G401.6 (cell line): ENCODE results near the gene SP140L.
"Not testable (repeated sequence)": the region's sequence is repeated elsewhere in the genome, so short reads cannot be mapped to it uniquely, and the experiment has no call there.

Source experiments
- FAIRE-seq: peaks from 2 replicates; lab custom pipeline; 2012; peaks lifted over from hg19 to GRCh38; lab: Jason Lieb, UNC

SP140L gene

GRCh38 chr2:230382108-230382507 lies 55.1 kb downstream of the SP140L start:
- no peak for FAIRE-seq

DNA sequence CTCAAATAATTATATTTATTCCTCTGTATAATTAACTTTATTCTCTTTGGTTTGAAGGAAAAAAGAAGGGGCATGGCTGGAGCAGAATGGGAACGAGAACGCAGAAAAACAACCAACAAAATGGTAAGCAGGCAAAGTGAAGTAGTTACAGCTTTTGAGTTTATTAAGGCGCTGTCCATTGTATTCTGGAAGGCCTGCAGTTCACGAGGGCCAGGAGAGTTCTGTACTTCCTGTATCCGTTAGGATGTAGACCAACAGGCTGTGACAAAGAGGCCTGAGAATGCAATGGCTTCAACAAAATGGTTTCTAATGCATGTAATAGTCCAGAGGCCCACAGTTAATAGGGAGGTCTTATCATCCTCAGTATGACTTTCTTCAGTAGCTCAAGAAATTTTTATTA lies 56.5 kb downstream of the SP140L start:
- no peak for FAIRE-seq

GRCh38 chr2:230384986-230385385 lies 58.0 kb downstream of the SP140L start:
- FAIRE-seq = no peak

GRCh38 chr2:230394301-230394700 lies 67.3 kb downstream of the SP140L start:
- FAIRE-seq = no peak

DNA sequence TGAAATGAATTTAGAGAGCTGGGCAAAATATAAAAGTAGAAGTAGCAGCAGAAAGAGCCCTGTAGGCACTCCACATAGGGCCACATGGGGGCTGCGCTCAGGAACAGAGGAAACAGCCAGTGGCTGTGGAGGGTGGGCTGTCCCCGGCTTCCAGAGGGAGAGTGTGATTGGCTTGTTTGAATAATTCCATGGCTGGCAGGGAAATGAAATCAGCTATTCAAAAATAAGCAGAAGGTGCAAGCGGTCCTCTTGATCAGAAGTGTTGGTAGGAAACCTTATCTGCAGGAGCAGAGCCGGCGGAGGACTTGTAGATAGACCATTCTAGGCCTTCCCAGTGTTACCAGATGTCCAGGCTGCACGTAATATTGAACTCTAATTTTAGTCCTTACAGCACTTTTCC lies 71.7 kb downstream of the SP140L start:
- FAIRE-seq = not testable (repeated sequence)

GRCh38 chr2:230400041-230400440 lies 73.0 kb downstream of the SP140L start:
- no peak for FAIRE-seq

DNA sequence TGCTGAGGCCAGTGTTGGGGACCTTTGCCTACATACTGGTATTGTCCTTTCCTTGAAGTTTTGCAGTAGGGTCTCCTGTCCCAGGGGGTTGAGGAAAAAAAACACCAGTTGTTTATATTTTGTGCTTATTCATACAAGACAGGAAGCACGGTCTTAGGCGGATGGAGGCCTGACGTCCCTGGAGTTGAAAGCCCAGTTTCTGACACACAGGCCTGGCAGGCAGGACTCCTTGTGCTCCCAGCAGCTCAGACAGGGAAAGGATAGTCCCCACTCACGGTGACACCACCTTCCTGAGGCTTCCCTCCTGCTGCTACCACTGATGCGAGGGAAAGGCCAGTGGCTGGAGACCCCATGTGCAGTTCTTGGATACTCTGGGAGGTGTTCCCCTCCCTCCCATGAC lies 73.5 kb downstream of the SP140L start:
- FAIRE-seq = no peak

- not testable (repeated sequence) for FAIRE-seq
These were observed 74.0 kb downstream of the SP140L start for GRCh38 chr2:230401026-230401425.

- FAIRE-seq = no peak
These were observed 76.8 kb downstream of the SP140L start for GRCh38 chr2:230403746-230404145.

DNA sequence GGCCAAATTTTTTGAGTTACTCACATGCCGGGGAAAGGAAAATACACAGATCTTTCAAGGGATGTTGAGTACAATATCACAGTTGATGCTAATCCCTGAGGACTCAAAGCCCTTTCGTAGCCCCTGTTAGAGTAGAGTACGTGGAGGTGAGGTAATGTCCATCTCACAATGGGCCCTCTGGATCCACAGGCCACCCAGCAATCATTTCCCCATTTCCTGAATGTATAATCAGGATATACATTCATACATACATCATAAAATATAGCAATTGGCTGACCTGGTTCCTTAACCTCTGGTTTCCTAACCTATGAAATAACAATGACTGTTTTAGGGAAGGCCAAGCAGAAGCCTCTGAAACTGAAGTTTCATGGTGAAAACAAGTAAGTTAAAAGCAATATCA lies 78.8 kb downstream of the SP140L start:
- no peak for FAIRE-seq

DNA sequence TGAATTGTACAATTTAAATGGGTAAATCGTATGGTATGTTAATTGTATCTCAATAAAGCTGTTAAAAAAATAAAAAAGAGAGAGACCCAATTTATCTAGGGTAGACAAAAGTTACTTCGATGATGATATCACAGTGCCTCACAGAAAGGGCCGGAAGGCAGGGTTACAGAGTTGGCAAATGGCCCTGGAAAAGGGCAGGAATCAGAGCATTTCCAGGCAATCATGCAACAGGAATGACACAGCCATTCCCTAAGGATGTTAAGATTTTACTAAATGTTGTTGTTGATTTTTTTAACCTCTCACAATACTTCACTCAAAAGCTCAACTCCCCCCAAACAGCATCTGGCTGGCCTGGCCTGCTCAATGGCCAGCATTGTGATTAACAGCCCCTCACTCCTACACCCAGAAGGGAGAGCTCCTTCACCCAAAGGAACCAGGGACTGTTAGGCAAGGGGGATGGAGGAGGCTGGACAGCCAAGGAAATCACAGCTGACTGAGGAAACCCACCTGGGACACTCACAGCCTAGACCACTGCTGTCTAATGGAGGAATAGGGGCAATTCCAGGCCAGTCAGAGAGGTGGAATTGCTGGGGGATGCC lies 81.3 kb downstream of the SP140L start:
- no peak for FAIRE-seq

GRCh38 chr2:230409316-230409715 lies 82.3 kb downstream of the SP140L start:
- not testable (repeated sequence) for FAIRE-seq

- FAIRE-seq = no peak
These were observed 83.3 kb downstream of the SP140L start for GRCh38 chr2:230410263-230410662.

DNA sequence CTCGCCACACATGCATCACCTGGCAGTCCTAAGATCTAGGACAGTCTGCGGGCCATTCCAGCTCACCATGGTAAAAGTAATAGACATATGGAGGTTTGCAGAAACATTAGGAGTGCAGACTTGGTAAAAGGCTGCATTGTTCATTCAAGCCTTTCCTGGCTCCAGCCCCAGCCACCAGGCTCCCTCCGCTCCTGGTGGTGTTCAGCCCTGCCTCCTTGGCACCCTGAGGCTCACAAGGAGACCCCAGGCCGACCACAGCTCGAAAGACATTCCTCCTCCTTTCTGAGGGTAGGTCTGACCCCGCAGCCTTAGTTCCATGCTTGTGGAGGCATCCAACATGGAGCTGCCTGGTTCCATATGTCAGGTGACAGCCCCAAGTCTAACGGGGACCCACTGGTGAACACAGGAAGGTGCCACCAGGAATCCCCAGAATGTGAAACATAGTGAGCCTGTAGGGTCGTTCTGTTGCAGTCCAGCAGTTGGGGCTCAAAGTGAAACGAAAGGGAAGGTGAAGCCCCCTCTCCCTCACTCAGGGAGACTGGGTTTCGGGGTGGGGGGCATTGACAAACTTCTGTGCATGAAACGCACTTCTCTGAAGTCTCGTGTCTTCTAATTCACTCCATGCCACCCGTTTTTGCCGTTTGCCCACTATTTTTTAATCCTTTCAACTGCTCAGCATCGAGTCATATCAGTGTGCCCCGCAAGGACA lies 84.0 kb downstream of the SP140L start:
- FAIRE-seq = no peak

GRCh38 chr2:230411570-230412370 lies 84.8 kb downstream of the SP140L start:
- no peak for FAIRE-seq

DNA sequence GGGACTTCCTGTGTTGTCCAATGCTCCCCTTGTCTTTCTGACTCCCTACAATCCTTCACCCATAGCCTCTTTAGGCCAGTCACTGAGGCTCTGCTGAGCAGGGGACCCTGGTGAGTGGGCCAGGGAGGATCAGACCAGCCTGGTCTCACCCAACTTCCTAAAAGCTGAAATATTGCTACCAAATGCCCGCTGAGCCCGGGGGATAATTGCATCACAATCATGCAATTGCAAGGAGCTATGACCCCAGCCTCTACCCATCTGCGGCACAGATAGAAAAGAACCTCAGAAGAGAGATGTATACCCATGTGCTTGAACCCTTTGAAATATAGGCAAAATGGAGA lies 85.3 kb downstream of the SP140L start:
- FAIRE-seq = no peak

GRCh38 chr2:230412846-230413245 lies 85.9 kb downstream of the SP140L start:
- no peak for FAIRE-seq

GRCh38 chr2:230413479-230413878 lies 86.5 kb downstream of the SP140L start:
- no peak for FAIRE-seq

GRCh38 chr2:230414302-230414701 lies 87.3 kb downstream of the SP140L start:
- no peak for FAIRE-seq

GRCh38 chr2:230416061-230416721 lies 89.2 kb downstream of the SP140L start, which contains the start of gene SP100:
TSS of gene SP100 (plus strand) at chr2:230416201. CDS start at chr2:230416297, 96 bp downstream.
- no peak for FAIRE-seq

DNA sequence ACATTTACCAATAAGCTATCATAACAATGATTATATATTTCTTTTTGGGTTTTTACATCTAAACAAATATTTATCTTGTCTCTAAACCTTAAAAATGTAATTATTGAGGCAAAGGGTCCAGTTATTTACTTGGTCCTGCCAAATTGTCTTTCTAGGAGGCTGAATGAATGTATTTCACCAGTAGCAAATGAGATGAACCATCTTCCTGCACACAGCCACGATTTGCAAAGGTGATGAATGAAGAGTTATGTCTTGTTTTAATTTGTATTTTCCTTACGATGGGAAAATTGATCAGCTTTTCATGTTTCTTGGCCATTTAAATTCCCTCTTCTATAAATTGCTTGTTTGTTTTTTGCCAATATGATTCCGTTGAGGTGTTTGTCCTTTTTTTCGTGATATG lies 90.4 kb downstream of the SP140L start:
- FAIRE-seq = no peak

DNA sequence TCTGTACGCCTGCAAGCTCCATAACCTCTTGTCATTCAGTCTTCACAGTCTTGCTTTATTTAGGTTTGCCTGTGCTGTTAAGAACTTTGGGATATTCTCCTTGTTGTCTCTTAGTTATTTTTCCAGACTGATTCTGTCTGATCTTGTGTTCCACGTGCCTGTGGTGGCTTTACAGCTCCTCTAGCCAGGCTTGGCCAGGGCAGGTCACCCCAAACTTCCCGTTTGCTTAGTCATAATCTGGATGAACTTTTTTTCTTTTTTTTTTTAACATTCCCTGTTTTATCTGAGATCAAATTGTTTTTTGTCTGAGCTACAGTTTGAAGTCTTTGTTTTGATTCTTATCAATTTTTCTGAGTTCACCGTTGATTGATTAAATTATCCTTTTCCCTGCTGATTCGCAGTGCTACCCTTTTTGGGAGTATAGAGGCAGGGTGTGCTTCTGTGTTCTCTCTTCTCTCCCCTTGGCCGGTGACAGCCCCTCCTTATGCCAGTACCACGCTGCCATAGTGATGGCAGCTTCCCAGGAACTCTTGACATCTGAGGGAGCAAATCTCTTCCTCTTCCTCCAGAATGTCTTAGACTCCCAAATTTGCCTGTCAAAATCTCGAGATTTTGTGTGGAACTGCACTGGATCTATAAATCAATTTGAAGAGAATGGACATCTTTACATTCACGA lies 91.5 kb downstream of the SP140L start:
- no peak for FAIRE-seq
